Smooth muscle cell (in vitro differentiated cells): Measurements from ENCODE around the gene EYA4. TPM values are rescaled to one million over a fixed set of nuclear protein-coding genes. Genes with fewer than 3 reads are reported as not detected.

Source experiments
- DNase-seq: peaks from one replicate; lab custom pipeline; 2025; ENCODE audit not compliant: unreplicated experiment; lab: John Stamatoyannopoulos, UW
- H2AFZ ChIP-seq: fragments of 200-600 bp; sonication (generic); 2 replicates; pipeline ENCODE4 v1.6.0; 2016; ENCODE audit warnings: antibody characterized with exemption, low read depth, mild to moderate bottlenecking
- H3F3A ChIP-seq: fragments of 200-600 bp; sonication (generic); 2 replicates; pipeline ENCODE4 v1.6.0; 2017; ENCODE audit warnings: antibody characterized with exemption, low read depth
- H3K27ac ChIP-seq: fragments of 200-600 bp; sonication (generic); 2 replicates; pipeline ENCODE4 v1.5.1; 2016; ENCODE audit warnings: low read depth, mild to moderate bottlenecking
- H3K27me3 ChIP-seq: fragments of 200-600 bp; sonication (generic); 2 replicates; pipeline ENCODE4 v1.6.1; 2016; ENCODE audit warnings: low read depth, mild to moderate bottlenecking
- H3K36me3 ChIP-seq: fragments of 200-600 bp; sonication (generic); 2 replicates; pipeline ENCODE4 v1.5.1; 2016; ENCODE audit warnings: low read depth
- H3K4me1 ChIP-seq: fragments of 200-600 bp; sonication (generic); 2 replicates; pipeline ENCODE4 v1.5.1; 2016; ENCODE audit warnings: low read depth
- H3K4me2 ChIP-seq: fragments of 200-600 bp; sonication (generic); 2 replicates; pipeline ENCODE4 v1.6.0; 2016; ENCODE audit warnings: mild to moderate bottlenecking
- H3K4me3 ChIP-seq: fragments of 200-600 bp; sonication (generic); 2 replicates; pipeline ENCODE4 v1.5.1; 2016; ENCODE audit warnings: mild to moderate bottlenecking
- H3K79me2 ChIP-seq: fragments of 200-600 bp; sonication (generic); 2 replicates; pipeline ENCODE4 v1.6.0; 2016; ENCODE audit warnings: low read depth, mild to moderate bottlenecking
- H3K9ac ChIP-seq: fragments of 200-600 bp; sonication (generic); 2 replicates; pipeline ENCODE4 v1.6.0; 2016; ENCODE audit warnings: low read depth
- H3K9me3 ChIP-seq: fragments of 200-600 bp; sonication (generic); replicated peaks from 2 replicates; pipeline ENCODE4 v1.5.1; 2016; ENCODE audit warnings: low read depth
- H4K20me1 ChIP-seq: fragments of 200-600 bp; sonication (generic); 2 replicates; pipeline ENCODE4 v1.6.0; 2016; ENCODE audit warnings: low read depth
- WGBS: methylation state at CpG from one replicate; pipeline ENCODE4 v1.1.7; 2016; ENCODE audit warnings: low lambda C conversion rate; 5-methylcytosine and 5-hydroxymethylcytosine counted together
- polyA plus RNA-seq: library from polyadenylated mRNA; unstranded; fragments of >200 nt; fragmentation: Nextera tagmentation; extraction: Ambion mirVana; gene quantifications from 2 replicates; pipeline ENCODE4 v1.2.1, GENCODE V29; 2016
- total RNA-seq: library from RNA; depleted of rRNA; stranded (reverse); fragments of >200 nt; gene quantifications from 2 replicates; pipeline ENCODE4 v1.2.3, GENCODE V29; 2014
- TF ChIP-seq, protein P1 (sequence below): fragments of 200-600 bp; sonication (generic); IDR thresholded peaks from 2 replicates; pipeline ENCODE4 v1.5.1; 2017; ENCODE audit warnings: borderline replicate concordance, mild to moderate bottlenecking, antibody characterized with exemption; ENCODE audit not compliant: insufficient read depth, poor library complexity, severe bottlenecking

EYA4 gene
- total and polyA plus RNA-seq, 2 experiments from 2014 or later = 1.3 TPM; not detected in 1

DNA sequence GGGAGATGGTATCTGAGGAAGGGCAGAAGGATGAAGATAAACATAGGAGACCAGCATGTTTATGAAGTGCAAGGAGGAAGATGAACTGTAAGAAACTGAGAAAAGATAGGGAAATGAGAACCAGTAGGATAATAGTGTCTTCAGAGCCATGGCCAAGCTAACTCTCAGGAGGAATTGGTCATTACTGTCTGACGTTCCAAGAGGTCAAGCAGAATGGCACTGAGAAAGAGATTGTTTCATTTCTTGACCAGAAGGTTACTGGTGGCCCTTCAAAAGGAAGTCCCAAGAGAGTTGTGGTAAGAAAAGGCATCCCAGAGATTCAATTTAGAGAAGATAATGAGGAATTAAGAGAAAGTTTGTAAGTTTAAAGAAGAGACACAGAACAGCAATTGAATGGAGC lies 47.5 kb downstream of the EYA4 start:
- Histone ChIP-seq H2AFZ (no peak overlapping the region), H3K27me3 (no peaks in the 10 kb centered on the region), H3K9me3 (no peaks in the 10 kb centered on the region), H3K4me3 (no peak overlapping the region), H3K9ac (no peak overlapping the region), H3K4me1 (no peaks in the 10 kb centered on the region), H3K4me2 (no peak overlapping the region), H3K79me2 (no peaks in the 10 kb centered on the region), H3K27ac (no peak overlapping the region), H3K36me3 (no peaks in the 10 kb centered on the region), H4K20me1 (no peaks in the 10 kb centered on the region), H3F3A (no peaks in the 10 kb centered on the region)
- 75% methylated on average over 1 of the region's 1 CpG for WGBS
- TF ChIP-seq, protein P1, sequence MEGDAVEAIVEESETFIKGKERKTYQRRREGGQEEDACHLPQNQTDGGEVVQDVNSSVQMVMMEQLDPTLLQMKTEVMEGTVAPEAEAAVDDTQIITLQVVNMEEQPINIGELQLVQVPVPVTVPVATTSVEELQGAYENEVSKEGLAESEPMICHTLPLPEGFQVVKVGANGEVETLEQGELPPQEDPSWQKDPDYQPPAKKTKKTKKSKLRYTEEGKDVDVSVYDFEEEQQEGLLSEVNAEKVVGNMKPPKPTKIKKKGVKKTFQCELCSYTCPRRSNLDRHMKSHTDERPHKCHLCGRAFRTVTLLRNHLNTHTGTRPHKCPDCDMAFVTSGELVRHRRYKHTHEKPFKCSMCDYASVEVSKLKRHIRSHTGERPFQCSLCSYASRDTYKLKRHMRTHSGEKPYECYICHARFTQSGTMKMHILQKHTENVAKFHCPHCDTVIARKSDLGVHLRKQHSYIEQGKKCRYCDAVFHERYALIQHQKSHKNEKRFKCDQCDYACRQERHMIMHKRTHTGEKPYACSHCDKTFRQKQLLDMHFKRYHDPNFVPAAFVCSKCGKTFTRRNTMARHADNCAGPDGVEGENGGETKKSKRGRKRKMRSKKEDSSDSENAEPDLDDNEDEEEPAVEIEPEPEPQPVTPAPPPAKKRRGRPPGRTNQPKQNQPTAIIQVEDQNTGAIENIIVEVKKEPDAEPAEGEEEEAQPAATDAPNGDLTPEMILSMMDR = no peak
- no peak for DNase-seq

DNA sequence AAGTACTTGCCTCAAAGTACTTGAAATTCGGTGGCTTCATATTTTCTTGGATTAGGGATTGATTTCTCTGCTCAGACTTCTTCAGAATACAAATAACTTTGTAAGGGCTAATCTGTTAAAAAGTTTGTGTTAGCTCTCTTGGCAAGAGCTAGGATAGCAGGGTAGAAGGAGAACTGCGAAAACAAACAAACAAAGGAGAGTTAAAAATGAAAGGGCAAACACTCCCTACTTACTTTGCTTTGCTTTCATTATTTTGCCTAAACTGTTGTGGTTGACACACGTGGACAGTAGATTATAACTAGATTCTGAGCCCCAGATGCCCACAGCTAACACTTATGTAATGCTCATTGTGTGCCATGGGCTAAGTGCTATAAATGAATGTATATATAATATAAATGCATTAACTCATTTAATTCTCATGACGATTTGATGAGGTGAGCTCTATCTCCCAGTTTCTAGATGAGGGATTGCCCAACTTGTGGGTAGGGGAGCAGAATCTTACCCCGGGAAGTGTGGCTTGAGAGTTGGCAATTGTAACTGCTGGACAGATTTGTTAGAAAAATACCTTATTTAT lies 48.7 kb downstream of the EYA4 start:
- TF ChIP-seq, protein P1 = no peak

DNA sequence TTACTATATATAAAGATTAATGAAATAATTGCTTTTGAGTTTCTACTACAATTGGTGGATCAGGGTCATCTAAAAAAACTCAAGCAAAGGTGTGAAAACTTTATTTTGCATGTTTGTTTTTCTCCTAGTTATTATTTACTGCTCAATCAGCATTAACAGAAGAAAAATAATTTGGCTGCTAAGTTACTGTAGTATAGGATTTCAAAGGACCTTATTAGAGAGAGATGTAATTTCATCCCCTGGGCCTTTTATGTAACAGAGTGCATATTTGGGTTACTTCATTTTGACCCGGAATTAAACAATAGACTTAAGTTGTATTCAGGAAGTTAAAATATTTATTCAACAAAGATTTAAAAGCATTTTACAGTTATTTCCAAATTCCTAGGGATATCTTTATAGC lies 49.8 kb downstream of the EYA4 start:
- Histone ChIP-seq H3K9ac (no peak overlapping the region), H3K4me3 (no peak overlapping the region), H3K4me2 (no peak overlapping the region), H3K27me3 (no peaks in the 10 kb centered on the region), H3K4me1 (no peaks in the 10 kb centered on the region), H3K36me3 (no peaks in the 10 kb centered on the region), H2AFZ (no peak overlapping the region), H4K20me1 (no peaks in the 10 kb centered on the region), H3F3A (no peaks in the 10 kb centered on the region), H3K27ac (no peak overlapping the region), H3K9me3 (no peaks in the 10 kb centered on the region), H3K79me2 (no peaks in the 10 kb centered on the region)
- 91% methylated on average over 1 of the region's 1 CpG for WGBS
- no peak for DNase-seq
- TF ChIP-seq, protein P1 = no peak

More for the DNA sequence above, 48.7 kb downstream of the EYA4 start:
- Histone ChIP-seq H4K20me1 (no peaks in the 10 kb centered on the region), H3K9me3 (no peaks in the 10 kb centered on the region), H3K4me2 (no peak overlapping the region), H3K9ac (no peak overlapping the region), H3K4me3 (no peak overlapping the region), H2AFZ (no peak overlapping the region), H3K27me3 (no peaks in the 10 kb centered on the region), H3K27ac (no peak overlapping the region), H3K4me1 (no peaks in the 10 kb centered on the region), H3K36me3 (no peaks in the 10 kb centered on the region), H3F3A (no peaks in the 10 kb centered on the region), H3K79me2 (no peaks in the 10 kb centered on the region)
- 88% methylated on average over 5 of the region's 5 CpGs for WGBS
- DNase-seq = no peak

DNA sequence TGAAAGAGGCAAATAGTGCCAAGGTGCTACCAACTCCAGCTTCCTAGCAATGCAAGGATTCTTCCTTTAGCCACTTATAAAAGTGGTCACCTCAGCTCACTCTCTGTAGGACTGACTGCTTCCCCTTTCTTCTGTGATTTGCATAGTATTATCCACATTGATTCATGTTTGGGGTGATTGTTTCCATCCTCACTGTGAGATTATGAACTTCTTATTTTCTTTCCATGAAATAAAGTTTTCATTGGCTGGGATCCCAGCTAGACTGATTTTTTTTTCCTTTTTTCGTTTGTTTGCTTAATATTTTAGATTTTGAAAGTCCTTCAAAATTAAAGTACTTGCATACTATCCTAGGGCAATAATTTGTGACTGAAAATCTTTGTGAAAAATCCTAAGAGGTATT lies 50.5 kb downstream of the EYA4 start:
- WGBS = 81% methylated on average over 1 of the region's 1 CpG
- H4K20me1 ChIP-seq = no peaks in the 10 kb centered on the region
- H3F3A ChIP-seq = no peaks in the 10 kb centered on the region
- H3K27ac ChIP-seq = no peak overlapping the region
- H3K36me3 ChIP-seq = no peaks in the 10 kb centered on the region
- H2AFZ ChIP-seq = no peak overlapping the region
- no peak overlapping the region for H3K4me3 ChIP-seq
- no peaks in the 10 kb centered on the region for H3K79me2 ChIP-seq
- H3K4me1 ChIP-seq = no peaks in the 10 kb centered on the region
- no peak for DNase-seq
- H3K9ac ChIP-seq = no peak overlapping the region
- H3K27me3 ChIP-seq = no peaks in the 10 kb centered on the region
- TF ChIP-seq, protein P1 = no peak
- no peaks in the 10 kb centered on the region for H3K9me3 ChIP-seq
- H3K4me2 ChIP-seq = no peak overlapping the region
